ENCODE results near the gene CTDNEP1.
A peak's percentile ranks its signal among the peaks of the same experiment; 100 is the strongest.

CTDNEP1 gene

DNA sequence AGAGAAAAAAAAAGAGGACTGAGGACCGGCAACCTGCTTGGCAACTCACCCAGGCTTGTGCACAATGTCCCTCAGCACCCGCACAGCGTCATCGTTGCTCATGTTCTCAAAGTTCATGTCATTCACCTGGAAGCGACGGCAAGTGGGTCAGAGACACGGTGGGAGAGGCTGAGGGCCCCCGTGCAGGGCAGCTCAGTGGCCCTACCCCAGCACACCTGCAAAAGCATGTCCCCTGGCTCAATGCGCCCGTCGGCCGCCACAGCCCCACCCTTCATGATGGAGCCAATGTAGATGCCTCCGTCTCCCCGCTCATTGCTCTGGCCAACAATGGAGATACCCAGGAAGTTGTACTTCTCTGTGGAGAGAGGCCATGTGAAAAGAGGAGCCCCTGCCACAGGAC is 22.6 kb downstream of the CTDNEP1 start:
- DNase-seq (ENCODE audit: low spot score) = no peak

DNA sequence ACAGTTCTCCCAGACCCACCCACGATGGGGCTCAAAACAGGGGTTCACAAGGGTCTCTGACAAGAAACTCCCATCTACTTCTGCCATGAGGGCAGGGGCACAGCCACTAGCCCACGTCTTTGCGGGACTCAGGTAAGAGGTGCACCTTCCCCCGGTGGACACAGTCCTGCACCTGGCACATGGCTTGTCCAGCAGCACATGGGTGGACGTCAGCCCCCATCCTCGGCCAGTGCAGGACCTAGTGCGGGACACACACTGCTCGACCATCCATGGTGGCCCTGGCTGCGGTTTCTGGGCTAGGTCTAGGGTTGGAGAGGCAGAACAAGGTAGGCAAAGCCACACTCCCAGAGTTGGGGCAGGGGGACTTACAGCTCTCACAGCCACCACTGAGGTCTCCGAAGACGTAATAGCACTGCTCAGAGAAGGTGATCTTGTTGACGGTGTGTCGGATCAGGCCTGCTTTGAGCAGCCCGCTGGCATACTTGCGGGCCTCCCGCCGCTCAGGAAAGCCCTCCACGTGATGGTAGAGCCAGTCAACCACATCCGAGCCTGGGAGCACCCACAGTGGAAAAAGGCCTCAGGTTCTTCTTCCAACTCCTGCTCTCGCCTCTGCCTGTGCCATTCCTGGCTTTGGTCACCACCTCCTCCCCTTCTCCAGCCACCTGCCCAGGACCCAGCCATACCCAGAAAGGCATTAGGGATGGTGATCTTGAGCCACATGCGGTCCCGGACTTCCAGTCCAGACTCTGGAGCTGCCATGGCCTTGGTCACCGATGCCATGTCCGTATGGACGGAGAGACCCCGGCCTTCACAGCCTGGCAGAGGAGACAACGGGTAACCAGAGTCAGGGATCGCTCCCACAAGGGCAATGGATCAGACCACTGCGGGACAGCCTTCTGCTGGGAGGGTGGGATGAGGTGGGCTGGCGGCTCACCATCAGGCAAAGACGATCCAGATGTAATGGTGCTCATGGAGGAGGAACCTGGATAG is 24.5 kb downstream of the CTDNEP1 start:
- no peak for DNase-seq (ENCODE audit: low spot score)

DNA sequence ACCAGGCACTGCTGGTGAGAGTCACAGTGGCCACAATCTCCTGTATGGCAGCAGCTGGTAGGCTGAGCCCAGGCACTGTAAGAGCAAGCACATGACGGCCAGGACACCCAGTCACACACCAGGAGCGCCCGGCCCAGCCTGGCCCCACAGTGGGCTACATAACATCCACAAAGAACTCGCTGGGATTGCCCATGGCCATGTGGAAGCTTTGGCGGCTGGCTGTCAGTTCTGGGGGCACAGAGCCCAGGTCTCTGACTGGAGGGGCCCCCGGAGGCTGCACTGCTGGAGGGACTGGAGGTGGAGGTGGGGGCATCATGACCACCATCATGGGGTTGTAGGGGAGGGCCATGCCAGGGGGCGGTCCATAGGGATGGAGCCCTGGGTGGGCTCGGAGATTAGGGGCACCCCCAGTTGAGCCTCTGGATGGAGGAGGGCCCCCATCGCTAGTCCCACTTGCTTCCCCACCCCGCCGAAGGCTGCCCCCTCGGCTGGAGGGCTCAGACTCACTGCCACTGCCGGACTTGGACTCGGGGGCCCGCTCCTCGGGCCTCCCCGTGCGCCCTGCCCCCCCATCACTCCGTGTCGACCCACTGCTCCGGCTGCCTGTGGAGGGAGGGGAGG is 25.7 kb downstream of the CTDNEP1 start:
- no peak for DNase-seq (ENCODE audit: low spot score)

DNA sequence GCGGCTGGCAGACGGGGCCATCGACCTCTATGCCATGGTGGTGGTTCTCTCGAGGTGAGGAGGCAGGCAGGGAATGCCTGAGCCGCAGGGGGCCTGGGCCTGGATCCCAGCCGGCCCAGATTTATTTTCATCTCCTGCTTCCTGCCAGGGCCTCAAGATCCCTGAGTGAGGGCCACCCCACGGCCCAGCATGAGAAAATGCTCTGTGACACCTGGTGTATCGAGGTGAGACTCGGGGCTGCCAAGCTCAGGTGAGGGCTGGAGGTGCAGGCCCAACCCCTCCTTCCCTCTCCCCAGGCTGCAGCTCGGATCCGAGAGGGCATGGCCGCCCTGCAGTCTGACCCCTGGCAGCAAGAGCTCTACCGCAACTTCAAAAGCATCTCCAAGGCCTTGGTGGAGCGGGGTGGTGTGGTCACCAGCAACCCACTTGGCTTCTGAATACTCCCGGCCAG is 26.8 kb downstream of the CTDNEP1 start:
- DNase-seq (ENCODE audit: low spot score) = no peak

DNA sequence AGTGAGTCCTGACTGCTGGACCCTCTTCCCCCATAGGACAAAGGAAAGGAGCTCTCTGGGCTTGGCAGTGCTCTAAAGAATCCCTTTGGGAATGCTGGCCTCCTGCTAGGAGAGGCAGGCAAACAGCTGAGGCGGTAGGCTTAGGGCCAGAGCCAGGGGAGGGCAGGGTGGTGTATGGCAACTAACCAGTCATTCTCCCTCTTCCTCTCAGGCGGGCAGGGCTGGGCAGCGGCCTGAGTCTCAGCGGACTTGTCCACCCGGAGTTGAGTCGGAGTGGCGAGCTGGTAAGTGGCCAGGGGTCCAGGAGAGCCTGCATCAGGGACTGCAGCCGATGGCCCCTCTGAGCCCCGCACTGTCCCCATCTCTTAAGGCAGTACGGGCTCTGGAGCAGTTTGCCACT is 27.4 kb downstream of the CTDNEP1 start:
- DNase-seq (ENCODE audit: low spot score) = no peak

DNA sequence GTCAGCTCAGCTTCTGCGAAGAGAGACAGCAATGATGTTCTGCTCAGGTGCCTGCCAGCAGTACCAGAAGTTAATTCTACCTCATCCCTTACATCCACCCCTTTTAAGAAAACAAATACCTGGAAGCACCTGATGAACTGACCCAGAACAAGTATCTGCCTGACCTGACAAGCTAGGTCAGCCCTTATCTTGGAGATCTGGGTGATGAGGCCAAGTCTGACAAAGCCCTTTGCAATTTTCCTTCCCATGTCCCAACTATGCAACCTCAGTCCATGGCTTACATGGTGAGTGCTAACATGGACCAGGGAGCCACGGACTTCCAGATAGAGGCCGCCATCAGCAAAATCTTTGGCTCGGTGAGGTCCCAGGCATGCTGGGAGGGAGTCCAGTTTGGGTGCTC is 28.2 kb downstream of the CTDNEP1 start:
- no peak for DNase-seq (ENCODE audit: low spot score)

DNA sequence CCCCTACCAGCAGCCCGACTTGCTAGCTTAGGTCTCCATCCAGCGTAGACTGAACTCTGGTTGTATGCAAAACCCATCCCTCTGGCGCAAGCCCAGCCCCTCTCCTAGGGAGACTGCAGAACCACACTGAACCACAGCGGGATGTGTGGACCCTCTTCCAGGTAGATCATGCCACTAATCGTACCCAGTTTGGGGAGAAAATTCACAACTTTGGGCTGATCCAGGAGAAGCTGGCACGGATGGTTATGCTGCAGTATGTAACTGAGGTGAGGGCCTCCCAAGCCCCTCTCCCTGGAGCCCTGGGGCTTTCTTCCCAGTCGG is 28.6 kb downstream of the CTDNEP1 start:
- no peak for DNase-seq (ENCODE audit: low spot score)

DNA sequence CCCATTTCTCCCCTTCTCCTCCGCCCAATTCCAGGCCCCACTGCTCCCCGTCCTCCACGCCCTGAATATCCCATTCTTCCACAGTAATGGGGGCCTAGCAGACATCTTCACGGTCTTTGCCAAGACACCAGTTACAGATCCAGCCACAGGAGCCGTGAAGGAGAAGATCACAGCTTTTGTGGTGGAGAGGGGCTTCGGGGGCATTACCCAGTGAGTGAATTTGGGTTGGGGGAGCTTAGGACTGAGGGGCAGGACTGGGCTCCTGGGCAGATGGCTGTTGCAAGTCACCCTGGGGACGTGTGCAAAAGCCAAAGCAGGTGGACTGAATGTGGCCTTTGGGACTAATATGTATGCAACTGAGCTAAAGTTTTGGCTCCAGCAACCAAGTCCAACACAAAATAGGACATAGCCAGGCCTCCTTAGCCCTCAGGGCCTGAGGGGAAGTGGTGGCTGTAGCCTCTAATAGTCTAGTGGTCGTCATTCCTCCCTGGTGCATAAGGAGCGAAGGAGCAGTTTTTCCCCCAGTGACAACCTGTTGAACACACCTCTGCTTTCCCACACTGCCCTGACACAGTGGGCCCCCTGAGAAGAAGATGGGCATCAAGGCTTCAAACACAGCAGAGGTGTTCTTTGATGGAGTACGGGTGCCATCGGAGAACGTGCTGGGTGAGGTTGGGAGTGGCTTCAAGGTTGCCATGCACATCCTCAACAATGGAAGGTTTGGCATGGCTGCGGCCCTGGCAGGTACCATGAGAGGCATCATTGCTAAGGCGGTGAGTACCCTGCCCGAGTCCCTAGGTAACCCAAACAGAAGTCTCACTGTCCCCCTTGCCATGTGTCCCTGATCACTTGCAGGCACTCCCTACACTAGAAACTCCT is 29.2 kb downstream of the CTDNEP1 start:
- no peak for DNase-seq (ENCODE audit: low spot score)

DNA sequence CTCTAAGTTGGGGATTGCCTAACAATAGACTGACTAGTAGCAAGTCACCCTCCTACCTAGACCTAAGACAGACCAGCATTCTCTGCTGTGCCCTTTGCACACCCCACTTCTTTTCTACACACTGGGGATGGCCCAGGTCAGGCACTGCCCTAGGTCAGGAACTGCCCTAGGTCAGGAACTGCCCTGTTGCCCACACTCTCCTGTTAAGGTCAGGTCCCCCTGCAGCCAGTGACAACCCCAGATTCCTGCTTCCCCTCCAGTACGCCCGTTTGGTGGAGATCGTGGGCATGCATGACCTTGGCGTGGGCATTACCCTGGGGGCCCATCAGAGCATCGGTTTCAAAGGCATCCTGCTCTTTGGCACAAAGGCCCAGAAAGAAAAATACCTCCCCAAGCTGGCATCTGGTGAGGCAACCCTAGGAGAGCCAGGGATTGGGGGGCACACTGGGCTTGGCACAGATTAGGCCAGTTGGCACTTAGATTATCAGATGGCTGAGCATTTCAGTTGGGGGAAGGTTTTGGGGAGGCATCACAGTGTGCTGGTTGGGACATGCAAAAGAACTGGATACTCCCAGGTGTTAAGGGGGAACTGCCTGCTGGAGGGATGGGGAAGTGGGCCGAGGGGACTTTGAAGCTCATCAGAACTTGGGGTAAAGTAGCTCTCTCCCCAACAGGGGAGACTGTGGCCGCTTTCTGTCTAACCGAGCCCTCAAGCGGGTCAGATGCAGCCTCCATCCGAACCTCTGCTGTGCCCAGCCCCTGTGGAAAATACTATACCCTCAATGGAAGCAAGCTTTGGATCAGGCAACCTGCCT is 30.0 kb downstream of the CTDNEP1 start:
- DNase-seq (ENCODE audit: low spot score) = no peak

DNA sequence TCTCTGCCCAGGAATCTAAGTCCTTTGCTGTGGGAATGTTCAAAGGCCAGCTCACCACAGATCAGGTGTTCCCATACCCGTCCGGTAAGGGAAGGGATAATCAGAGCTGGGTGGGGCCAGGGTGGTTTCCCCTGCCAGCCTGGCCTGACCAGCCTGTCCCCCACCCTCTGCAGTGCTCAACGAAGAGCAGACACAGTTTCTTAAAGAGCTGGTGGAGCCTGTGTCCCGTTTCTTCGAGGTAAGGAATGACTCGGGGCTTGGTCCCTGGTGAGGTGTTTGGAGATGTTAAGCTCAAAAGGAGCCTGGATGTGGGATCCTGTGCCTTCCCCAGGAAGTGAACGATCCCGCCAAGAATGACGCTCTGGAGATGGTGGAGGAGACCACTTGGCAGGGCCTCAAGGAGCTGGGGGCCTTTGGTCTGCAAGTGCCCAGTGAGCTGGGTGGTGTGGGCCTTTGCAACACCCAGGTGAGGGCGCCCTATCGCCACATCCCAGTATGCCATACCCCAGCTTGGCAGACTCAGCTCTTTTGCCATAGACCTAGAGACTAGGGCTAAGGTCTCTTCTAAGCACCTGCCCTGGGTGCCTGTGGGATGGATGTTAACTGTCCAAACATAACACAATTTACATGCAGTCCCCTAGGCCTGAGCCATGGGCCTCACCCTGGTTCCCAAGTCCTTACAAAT is 30.8 kb downstream of the CTDNEP1 start:
- DNase-seq (ENCODE audit: low spot score) = peak; percentile 64

DNA sequence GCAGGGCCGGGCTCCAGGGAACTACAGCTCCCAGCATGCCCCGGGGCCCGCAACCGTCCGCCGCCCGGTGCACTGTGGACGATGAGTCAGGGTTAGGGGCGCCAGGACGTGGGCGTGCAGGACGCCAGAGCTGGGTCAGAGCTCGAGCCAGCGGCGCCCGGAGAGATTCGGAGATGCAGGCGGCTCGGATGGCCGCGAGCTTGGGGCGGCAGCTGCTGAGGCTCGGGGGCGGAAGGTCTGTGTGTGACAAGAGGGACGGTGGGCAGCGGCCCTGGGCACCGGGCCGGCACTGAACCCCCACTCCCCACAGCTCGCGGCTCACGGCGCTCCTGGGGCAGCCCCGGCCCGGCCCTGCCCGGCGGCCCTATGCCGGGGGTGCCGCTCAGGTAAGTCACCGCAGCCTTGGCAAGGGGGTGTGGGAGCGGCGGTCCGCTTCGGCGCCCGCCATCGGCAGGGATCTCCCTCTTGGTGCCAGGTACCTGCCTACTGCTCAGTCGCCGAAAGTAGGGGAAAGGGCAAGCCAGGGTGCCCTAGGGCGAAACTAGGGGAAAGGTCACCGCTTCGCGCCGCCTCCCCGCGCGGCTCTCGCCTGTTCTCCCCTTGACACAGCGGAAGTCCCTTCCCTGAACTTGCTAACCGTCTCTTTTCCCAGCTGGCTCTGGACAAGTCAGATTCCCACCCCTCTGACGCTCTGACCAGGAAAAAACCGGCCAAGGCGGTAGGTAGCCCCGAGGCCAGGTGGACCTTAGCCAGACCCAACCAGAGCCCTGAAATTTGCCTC is 31.5 kb downstream of the CTDNEP1 start, which contains the start of the genes ACADVL and DLG4:
Gene ACADVL (plus strand): TSS at position 127 of the 781 bp plus-strand sequence. CDS start 47 bp downstream, at position 174.
Gene DLG4 (minus strand): TSS at position 25 of the 781 bp plus-strand sequence.
- DNase-seq (ENCODE audit: low spot score) = peak; percentile 95

DNA sequence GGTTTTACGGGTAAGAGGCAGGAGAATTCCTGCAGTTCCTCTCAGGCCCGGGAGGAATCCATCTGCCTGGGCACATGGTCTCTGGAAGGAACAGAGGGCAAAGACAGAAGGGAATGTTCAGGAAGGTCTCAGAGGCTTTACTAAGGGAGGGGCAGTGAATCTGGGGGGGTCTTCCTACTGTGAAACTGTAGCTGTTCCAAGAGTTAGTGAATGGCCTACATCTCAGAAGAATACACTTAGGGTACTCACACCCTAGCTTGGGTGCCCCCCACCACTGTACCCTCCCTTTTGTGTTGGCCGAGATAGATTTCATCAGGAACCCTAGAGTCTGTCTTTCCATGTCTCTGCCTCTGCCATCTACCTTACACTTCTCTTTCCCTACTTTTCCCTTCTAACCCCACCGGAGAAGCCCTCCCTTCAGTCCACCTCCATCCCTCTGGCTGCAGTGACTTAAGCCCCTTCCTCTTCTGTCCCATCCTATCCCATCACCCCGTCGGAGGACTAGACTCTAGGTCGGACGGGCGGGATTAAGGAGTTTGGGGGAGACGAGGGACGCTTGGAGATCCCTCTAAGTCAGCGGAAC is 32.2 kb downstream of the CTDNEP1 start:
- DNase-seq (ENCODE audit: low spot score) = no peak

DNA sequence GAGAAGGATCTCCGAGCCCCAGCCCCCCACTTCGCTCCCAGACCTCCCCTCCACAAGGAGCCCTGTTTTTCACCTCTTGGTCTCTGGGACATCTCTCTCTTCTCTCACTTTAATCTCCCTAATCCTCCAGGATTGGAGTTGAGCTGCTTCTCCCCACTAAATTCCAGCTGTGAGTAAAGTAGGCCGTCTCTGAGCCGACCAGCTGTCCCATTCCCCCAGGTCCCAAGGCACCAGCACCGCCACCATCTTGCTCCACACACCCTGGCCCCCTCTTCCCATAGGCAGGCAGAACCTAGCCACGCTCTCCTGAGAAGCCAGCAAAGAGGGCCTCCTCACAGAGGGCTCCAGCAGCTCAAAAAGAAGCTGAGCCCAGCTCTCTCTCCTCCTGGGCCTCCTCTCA is 32.8 kb downstream of the CTDNEP1 start:
- DNase-seq (ENCODE audit: low spot score) = no peak

DNA sequence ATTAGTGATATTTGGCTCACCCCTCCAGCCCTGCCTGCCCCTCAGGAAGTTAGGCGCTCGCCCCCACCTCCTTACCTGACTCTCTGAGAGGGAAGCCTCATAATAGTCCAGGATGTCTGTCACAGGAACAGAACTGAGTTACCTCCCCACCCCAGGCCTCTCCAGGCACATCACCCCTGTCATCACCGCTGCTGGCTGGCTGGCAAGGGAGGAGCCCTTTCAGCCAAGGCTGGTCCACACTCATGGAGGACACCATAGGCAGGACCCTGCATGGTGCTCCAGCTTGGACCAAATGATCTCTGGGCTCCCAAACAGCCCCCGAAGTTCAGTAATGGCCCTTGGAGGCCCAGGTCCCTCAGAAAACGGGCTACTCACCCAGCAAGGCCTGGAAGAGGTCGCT is 33.4 kb downstream of the CTDNEP1 start:
- no peak for DNase-seq (ENCODE audit: low spot score)

DNA sequence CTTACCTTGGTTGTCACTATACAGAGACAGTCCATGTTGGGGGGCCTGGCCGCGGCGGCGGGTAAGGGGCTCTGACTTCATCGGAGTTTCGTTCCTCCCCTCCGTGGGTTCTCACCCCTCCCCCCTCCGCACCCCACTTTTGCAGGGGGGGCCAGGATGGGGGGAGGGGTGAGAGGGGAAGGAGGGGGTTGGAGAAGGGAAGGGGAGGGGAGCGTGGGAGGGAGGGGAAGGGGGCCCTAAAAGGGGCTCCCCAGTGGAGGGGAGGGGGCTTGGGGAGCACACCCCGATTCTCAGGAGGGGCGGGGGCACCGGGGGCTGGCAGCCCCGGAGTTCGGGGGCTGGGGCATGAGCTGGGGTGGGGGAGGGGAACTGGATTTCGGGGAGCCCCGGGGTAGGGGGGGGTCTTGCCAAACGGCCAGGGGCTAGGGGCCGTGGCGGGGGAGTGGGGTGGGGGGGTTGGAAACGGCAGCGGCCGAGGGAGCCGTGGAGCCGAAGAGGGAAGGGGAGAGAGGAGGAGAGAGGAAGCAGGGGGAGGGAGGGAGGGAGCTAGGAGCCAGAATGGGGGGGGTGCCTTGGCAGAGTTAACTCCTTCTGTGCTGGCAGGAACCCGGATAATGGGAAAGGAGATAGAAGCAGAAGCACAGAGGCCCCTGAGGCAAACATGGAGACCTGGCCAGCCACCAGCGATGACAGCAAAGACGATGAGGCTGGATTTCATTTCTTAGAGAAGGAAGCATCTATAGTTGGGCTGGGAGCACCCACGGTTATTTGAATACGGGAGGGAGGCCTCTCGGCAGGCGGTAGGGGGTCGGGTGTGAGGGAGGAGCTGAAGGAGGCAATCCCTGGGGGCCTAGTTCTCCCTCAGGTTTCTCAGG is 34.2 kb downstream of the CTDNEP1 start:
- peak; percentile 85 for DNase-seq (ENCODE audit: low spot score)

DNA sequence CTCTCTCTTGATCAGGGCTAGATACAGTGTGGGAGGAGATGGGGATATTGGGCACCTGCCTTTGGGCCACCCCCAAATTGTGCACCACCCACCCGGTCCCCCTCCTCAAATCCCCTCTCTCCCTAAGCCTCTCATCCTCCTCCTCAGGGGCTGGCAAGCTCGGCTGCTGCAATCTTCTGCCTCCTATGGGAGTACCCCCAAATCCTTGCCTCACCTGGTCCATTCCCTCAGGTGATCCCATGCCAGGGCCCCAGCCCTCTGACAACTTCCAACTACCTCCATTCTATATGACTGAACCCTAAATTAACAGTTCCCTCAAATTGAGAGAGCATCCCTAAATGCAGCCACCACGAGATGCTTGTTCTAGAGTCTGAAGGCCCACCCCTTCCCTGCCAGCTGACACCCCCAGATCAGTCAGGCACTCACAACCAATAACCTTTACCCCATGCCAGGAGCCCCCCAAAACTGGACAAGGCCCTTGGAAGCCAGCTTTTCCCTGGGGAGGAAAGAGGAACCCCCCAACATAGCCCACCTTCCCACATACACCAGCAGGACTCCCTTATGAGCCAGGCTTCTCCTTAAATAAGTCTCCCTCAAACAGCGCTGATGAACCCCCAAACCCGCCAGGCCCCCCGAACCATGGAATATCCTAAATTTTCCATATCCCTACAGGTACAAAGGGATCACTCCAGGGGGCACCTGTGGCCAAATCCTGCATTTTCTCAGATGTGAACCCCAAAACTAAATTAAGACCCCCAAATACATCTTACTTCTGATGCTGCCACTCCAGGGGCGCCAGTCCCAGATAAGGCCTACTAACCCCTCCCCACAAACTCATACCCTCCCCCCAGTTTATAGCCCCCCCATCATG is 35.1 kb downstream of the CTDNEP1 start:
- DNase-seq (ENCODE audit: low spot score) = no peak

DNA sequence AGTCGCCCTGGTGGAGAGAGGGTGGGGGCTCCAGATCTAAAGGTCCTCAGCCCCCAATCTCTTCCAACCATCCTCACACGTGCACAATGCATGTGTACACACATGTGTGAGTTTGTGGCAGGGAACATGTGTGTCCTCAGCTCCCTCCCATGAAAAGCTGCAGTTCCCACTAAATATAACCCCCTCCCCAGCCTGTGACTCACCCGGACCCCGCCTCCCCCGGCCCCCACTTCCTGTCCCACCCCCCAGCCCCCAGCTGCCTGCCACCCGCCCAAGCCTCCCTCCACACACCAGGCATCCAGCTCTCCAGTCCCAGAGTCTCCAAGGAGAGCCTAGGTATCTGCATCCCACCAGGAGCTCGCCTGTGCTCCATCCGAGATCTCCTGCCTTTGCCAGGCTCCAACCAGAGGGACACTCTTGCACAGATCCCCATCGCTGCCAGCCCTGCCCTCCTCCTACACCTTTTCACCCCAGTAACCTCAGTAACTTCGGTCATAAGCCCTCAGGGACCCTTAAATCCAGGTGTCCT is 35.8 kb downstream of the CTDNEP1 start:
- no peak for DNase-seq (ENCODE audit: low spot score)

All from AG08396 (cell line).